GM21381 (cell line): ENCODE data around the gene ACOX3.
"Not testable (repeated sequence)": the region's sequence is repeated elsewhere in the genome, so short reads cannot be mapped to it uniquely, and the experiment has no call there.

ENCODE experiments used
- ATAC-seq: cut with Tn5 transposase; IDR thresholded peaks from one replicate; pipeline ENCODE4 v1.9.1; 2021; ENCODE audit warnings: mild to moderate bottlenecking, moderate library complexity; ENCODE audit not compliant: unreplicated experiment

Gene ACOX3

GRCh38 chr4:8343262-8343966 lies 97.1 kb downstream of the ACOX3 start:
- no peak for ATAC-seq

- no peak for ATAC-seq
These were observed 97.8 kb downstream of the ACOX3 start for GRCh38 chr4:8342651-8343261.

GRCh38 chr4:8341691-8342090 lies 98.8 kb downstream of the ACOX3 start:
- ATAC-seq = no peak

- ATAC-seq = not testable (repeated sequence)
These were observed 99.2 kb downstream of the ACOX3 start for GRCh38 chr4:8341281-8341680.

GRCh38 chr4:8340781-8341241 lies 99.7 kb downstream of the ACOX3 start:
- ATAC-seq = no peak

GRCh38 chr4:8338351-8338961 lies 102.1 kb downstream of the ACOX3 start:
- no peak for ATAC-seq

- ATAC-seq = no peak
These were observed 104.0 kb downstream of the ACOX3 start for GRCh38 chr4:8336412-8337075.

- ATAC-seq = no peak
These were observed 104.7 kb downstream of the ACOX3 start for GRCh38 chr4:8335848-8336247.

GRCh38 chr4:8334786-8335460 lies 105.6 kb downstream of the ACOX3 start:
- no peak for ATAC-seq

GRCh38 chr4:8333726-8334460 lies 106.6 kb downstream of the ACOX3 start:
- ATAC-seq = no peak

GRCh38 chr4:8332891-8333331 lies 107.6 kb downstream of the ACOX3 start:
- ATAC-seq = no peak

GRCh38 chr4:8332038-8332857 lies 108.3 kb downstream of the ACOX3 start:
- no peak for ATAC-seq

- no peak for ATAC-seq
These were observed 109.0 kb downstream of the ACOX3 start for GRCh38 chr4:8331575-8331955.

GRCh38 chr4:8330821-8331574 lies 109.5 kb downstream of the ACOX3 start:
- no peak for ATAC-seq

GRCh38 chr4:8329859-8330761 lies 110.4 kb downstream of the ACOX3 start:
- no peak for ATAC-seq

GRCh38 chr4:8329560-8329858 lies 111.0 kb downstream of the ACOX3 start:
- no peak for ATAC-seq

- no peak for ATAC-seq
These were observed 111.5 kb downstream of the ACOX3 start for GRCh38 chr4:8328866-8329559.
